Smooth muscle cell (in vitro differentiated cells): Measurements from ENCODE around the gene SDK2. TPM values are rescaled to one million over a fixed set of nuclear protein-coding genes. Genes with fewer than 3 reads are reported as not detected.

Source experiments
- DNase-seq: peaks from one replicate; lab custom pipeline; 2025; ENCODE audit not compliant: unreplicated experiment; lab: John Stamatoyannopoulos, UW
- H2AFZ ChIP-seq: fragments of 200-600 bp; sonication (generic); 2 replicates; pipeline ENCODE4 v1.6.0; 2016; ENCODE audit warnings: antibody characterized with exemption, low read depth, mild to moderate bottlenecking
- H3F3A ChIP-seq: fragments of 200-600 bp; sonication (generic); 2 replicates; pipeline ENCODE4 v1.6.0; 2017; ENCODE audit warnings: antibody characterized with exemption, low read depth
- H3K27ac ChIP-seq: fragments of 200-600 bp; sonication (generic); 2 replicates; pipeline ENCODE4 v1.5.1; 2016; ENCODE audit warnings: low read depth, mild to moderate bottlenecking
- H3K27me3 ChIP-seq: fragments of 200-600 bp; sonication (generic); 2 replicates; pipeline ENCODE4 v1.6.1; 2016; ENCODE audit warnings: low read depth, mild to moderate bottlenecking
- H3K36me3 ChIP-seq: fragments of 200-600 bp; sonication (generic); 2 replicates; pipeline ENCODE4 v1.5.1; 2016; ENCODE audit warnings: low read depth
- H3K4me1 ChIP-seq: fragments of 200-600 bp; sonication (generic); 2 replicates; pipeline ENCODE4 v1.5.1; 2016; ENCODE audit warnings: low read depth
- H3K4me2 ChIP-seq: fragments of 200-600 bp; sonication (generic); 2 replicates; pipeline ENCODE4 v1.6.0; 2016; ENCODE audit warnings: mild to moderate bottlenecking
- H3K4me3 ChIP-seq: fragments of 200-600 bp; sonication (generic); 2 replicates; pipeline ENCODE4 v1.5.1; 2016; ENCODE audit warnings: mild to moderate bottlenecking
- H3K79me2 ChIP-seq: fragments of 200-600 bp; sonication (generic); 2 replicates; pipeline ENCODE4 v1.6.0; 2016; ENCODE audit warnings: low read depth, mild to moderate bottlenecking
- H3K9ac ChIP-seq: fragments of 200-600 bp; sonication (generic); 2 replicates; pipeline ENCODE4 v1.6.0; 2016; ENCODE audit warnings: low read depth
- H3K9me3 ChIP-seq: fragments of 200-600 bp; sonication (generic); replicated peaks from 2 replicates; pipeline ENCODE4 v1.5.1; 2016; ENCODE audit warnings: low read depth
- H4K20me1 ChIP-seq: fragments of 200-600 bp; sonication (generic); 2 replicates; pipeline ENCODE4 v1.6.0; 2016; ENCODE audit warnings: low read depth
- WGBS: methylation state at CpG from one replicate; pipeline ENCODE4 v1.1.7; 2016; ENCODE audit warnings: low lambda C conversion rate; 5-methylcytosine and 5-hydroxymethylcytosine counted together
- polyA plus RNA-seq: library from polyadenylated mRNA; unstranded; fragments of >200 nt; fragmentation: Nextera tagmentation; extraction: Ambion mirVana; gene quantifications from 2 replicates; pipeline ENCODE4 v1.2.1, GENCODE V29; 2016
- total RNA-seq: library from RNA; depleted of rRNA; stranded (reverse); fragments of >200 nt; gene quantifications from 2 replicates; pipeline ENCODE4 v1.2.3, GENCODE V29; 2014
- TF ChIP-seq, protein P1 (sequence below): fragments of 200-600 bp; sonication (generic); IDR thresholded peaks from 2 replicates; pipeline ENCODE4 v1.5.1; 2017; ENCODE audit warnings: borderline replicate concordance, mild to moderate bottlenecking, antibody characterized with exemption; ENCODE audit not compliant: insufficient read depth, poor library complexity, severe bottlenecking

The SDK2 gene
- total and polyA plus RNA-seq, 2 experiments from 2014 or later, result 4.6 to 6.5 TPM

DNA sequence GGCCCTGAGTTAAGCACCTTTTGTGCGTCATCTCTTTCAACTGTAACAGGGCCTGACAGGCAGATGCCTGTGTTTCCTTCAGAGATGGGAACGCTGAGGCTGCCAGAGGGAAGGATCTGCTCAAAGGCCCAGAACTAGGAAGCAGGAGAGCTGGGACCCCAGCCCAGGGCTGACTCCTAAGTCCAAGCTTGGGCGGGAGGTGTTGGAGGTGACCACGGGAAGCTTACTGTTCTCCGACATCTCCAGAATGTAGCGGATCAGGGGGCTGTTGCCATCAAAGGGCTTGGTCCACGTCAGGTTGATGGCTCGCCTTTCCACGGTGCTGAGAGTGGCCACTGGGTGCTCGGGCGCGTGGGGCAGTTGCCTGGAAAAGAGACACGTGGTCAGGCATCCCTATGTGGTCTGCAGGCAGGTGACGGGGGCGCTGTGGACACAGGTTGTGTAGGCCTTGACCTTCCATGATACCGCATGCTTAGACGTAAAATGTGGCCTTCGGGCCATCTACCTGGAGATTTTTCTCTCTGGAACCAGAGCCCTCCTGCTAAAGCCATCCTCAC is 221.0 kb downstream of the SDK2 start:
- Histone ChIP-seq H3K4me3 (no peak overlapping the region), H3F3A (no peaks in the 10 kb centered on the region), H3K9me3 (no peaks in the 10 kb centered on the region), H3K27me3 (no peaks in the 10 kb centered on the region), H3K9ac (no peak overlapping the region), H3K4me2 (no peak overlapping the region), H3K36me3 (no peaks in the 10 kb centered on the region), H3K79me2 (no peaks in the 10 kb centered on the region), H3K4me1 (no peaks in the 10 kb centered on the region), H3K27ac (no peak overlapping the region), H4K20me1 (no peaks in the 10 kb centered on the region), H2AFZ (no peak overlapping the region)
- TF ChIP-seq, protein P1, sequence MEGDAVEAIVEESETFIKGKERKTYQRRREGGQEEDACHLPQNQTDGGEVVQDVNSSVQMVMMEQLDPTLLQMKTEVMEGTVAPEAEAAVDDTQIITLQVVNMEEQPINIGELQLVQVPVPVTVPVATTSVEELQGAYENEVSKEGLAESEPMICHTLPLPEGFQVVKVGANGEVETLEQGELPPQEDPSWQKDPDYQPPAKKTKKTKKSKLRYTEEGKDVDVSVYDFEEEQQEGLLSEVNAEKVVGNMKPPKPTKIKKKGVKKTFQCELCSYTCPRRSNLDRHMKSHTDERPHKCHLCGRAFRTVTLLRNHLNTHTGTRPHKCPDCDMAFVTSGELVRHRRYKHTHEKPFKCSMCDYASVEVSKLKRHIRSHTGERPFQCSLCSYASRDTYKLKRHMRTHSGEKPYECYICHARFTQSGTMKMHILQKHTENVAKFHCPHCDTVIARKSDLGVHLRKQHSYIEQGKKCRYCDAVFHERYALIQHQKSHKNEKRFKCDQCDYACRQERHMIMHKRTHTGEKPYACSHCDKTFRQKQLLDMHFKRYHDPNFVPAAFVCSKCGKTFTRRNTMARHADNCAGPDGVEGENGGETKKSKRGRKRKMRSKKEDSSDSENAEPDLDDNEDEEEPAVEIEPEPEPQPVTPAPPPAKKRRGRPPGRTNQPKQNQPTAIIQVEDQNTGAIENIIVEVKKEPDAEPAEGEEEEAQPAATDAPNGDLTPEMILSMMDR, result no peak
- 96% methylated on average over 18 of the region's 18 CpGs for WGBS
- DNase-seq, result no peak

- Histone ChIP-seq H3K27ac (no peak overlapping the region), H4K20me1 (no peaks in the 10 kb centered on the region)
- WGBS, result 93% methylated on average over 12 of the region's 12 CpGs
These were observed 222.1 kb downstream of the SDK2 start for GRCh38 chr17:73422121-73422520.

DNA sequence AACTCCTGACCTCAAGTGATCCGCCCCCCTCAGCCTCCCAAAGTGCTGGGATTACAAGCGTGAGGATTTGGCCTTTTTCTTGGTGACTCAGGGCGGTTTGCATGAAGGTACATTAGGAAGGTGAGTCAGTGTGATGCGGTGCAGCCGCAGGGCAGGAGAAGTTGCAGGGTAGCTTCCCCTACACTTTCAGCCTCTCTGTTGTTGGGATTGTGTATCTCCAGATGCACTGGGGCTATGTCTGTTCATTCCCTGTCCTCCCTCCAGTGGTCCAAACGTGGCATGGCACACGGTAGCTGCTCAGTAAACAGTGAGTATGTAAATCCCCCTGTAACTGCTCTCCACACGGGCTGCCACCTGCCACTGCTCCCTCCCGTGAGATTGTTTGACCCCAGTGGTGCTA is 223.3 kb downstream of the SDK2 start:
- Histone ChIP-seq H3K4me2 (no peak overlapping the region), H3K79me2 (no peaks in the 10 kb centered on the region), H3K27ac (no peak overlapping the region), H3K27me3 (no peaks in the 10 kb centered on the region), H3K4me1 (no peaks in the 10 kb centered on the region), H2AFZ (no peak overlapping the region), H3K9ac (no peak overlapping the region), H3K36me3 (no peaks in the 10 kb centered on the region), H4K20me1 (no peaks in the 10 kb centered on the region), H3F3A (no peaks in the 10 kb centered on the region), H3K4me3 (no peak overlapping the region), H3K9me3 (no peaks in the 10 kb centered on the region)
- 74% methylated on average over 9 of the region's 9 CpGs for WGBS
- DNase-seq, result no peak
- TF ChIP-seq, protein P1, result peak; percentile 15

More at GRCh38 chr17:73422121-73422520, 222.1 kb downstream of the SDK2 start:
- Histone ChIP-seq H3K4me2 (no peak overlapping the region), H3K4me1 (no peaks in the 10 kb centered on the region), H3K79me2 (no peaks in the 10 kb centered on the region), H3K9me3 (no peaks in the 10 kb centered on the region), H3K27me3 (no peaks in the 10 kb centered on the region), H3K9ac (no peak overlapping the region), H3K4me3 (no peak overlapping the region), H2AFZ (no peak overlapping the region), H3F3A (no peaks in the 10 kb centered on the region), H3K36me3 (no peaks in the 10 kb centered on the region)
- DNase-seq, result no peak
- TF ChIP-seq, protein P1, result no peak

GRCh38 chr17:73419881-73420280 is 224.4 kb downstream of the SDK2 start:
- 94% methylated on average over 9 of the region's 9 CpGs for WGBS
- Histone ChIP-seq H4K20me1 (no peaks in the 10 kb centered on the region), H3K4me3 (no peak overlapping the region), H3K27ac (no peak overlapping the region), H2AFZ (no peak overlapping the region), H3K27me3 (no peaks in the 10 kb centered on the region), H3K4me2 (no peak overlapping the region), H3F3A (no peaks in the 10 kb centered on the region), H3K9ac (no peak overlapping the region), H3K4me1 (no peaks in the 10 kb centered on the region), H3K9me3 (no peaks in the 10 kb centered on the region), H3K79me2 (no peaks in the 10 kb centered on the region), H3K36me3 (no peaks in the 10 kb centered on the region)
- TF ChIP-seq, protein P1, result no peak
- no peak for DNase-seq
